Measurements from ENCODE around the gene OLR1.

DNA sequence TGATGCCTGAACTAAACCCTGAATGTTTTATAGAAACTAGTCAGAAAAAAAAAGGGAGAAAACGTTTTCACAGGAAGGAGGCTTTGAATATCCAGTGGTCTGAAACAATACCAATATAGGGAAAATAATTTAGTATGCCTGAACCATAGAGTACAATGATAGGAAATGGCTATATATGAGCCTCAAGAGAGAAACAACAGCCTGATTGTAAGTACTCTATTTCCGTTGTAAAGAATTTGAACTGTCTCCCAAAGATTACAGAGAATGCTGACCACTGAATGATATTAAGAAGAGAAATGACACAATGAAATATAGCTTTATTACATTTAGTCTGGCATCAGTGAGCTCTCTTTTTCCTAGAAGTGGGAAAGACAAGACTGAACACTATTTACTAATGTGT, 35.2 kb upstream of the OLR1 start:
- TF ChIP-seq, protein P1, sequence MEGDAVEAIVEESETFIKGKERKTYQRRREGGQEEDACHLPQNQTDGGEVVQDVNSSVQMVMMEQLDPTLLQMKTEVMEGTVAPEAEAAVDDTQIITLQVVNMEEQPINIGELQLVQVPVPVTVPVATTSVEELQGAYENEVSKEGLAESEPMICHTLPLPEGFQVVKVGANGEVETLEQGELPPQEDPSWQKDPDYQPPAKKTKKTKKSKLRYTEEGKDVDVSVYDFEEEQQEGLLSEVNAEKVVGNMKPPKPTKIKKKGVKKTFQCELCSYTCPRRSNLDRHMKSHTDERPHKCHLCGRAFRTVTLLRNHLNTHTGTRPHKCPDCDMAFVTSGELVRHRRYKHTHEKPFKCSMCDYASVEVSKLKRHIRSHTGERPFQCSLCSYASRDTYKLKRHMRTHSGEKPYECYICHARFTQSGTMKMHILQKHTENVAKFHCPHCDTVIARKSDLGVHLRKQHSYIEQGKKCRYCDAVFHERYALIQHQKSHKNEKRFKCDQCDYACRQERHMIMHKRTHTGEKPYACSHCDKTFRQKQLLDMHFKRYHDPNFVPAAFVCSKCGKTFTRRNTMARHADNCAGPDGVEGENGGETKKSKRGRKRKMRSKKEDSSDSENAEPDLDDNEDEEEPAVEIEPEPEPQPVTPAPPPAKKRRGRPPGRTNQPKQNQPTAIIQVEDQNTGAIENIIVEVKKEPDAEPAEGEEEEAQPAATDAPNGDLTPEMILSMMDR (conservative IDR thresholded peaks at IDR 0.05; ENCODE audit: low read depth, low read length), result no peak
- no peak for TF ChIP-seq POLR2A (IDR thresholded peaks at IDR 0.05; ENCODE audit: low read depth, low read length)

All from IMR-90 (cell line).